Activated naive CD8-positive, alpha-beta T cell treated with anti-CD3 and anti-CD28 coated beads for 36 hours (primary cell): ENCODE data around the gene EDIL3. TPM values are rescaled to one million over a fixed set of nuclear protein-coding genes. Genes with fewer than 3 reads are reported as not detected.
"Not testable (repeated sequence)": the region's sequence is repeated elsewhere in the genome, so short reads cannot be mapped to it uniquely, and the experiment has no call there.

Source experiments
- DNase-seq: peaks from one replicate; pipeline ENCODE4 v3.0.0; 2021
- H3K27ac Mint-ChIP-seq: one replicate; pipeline ENCODE4 v1.8.0; 2022; ENCODE audit warnings: mild to moderate bottlenecking, moderate library complexity, mixed read lengths
- H3K27me3 Mint-ChIP-seq: one replicate; pipeline ENCODE4 v1.8.0; 2022; ENCODE audit warnings: mild to moderate bottlenecking, mixed read lengths
- H3K36me3 Mint-ChIP-seq: one replicate; pipeline ENCODE4 v1.8.0; 2021; ENCODE audit warnings: mild to moderate bottlenecking, mixed read lengths
- H3K4me1 Mint-ChIP-seq: one replicate; pipeline ENCODE4 v1.8.0; 2021; ENCODE audit warnings: mixed read lengths
- H3K4me3 Mint-ChIP-seq: one replicate; pipeline ENCODE4 v1.8.0; 2022; ENCODE audit warnings: mild to moderate bottlenecking, moderate library complexity, mixed read lengths
- H3K9me3 Mint-ChIP-seq: one replicate; pipeline ENCODE4 v1.8.0; 2022; ENCODE audit warnings: mixed read lengths
- total RNA-seq, 2 experiments: library from RNA; stranded (reverse); gene quantifications; one replicate each; pipeline ENCODE4 v1.2.3, GENCODE V29; 2021

The EDIL3 gene
- total RNA-seq, 2 experiments from 2014 or later = not detected

DNA sequence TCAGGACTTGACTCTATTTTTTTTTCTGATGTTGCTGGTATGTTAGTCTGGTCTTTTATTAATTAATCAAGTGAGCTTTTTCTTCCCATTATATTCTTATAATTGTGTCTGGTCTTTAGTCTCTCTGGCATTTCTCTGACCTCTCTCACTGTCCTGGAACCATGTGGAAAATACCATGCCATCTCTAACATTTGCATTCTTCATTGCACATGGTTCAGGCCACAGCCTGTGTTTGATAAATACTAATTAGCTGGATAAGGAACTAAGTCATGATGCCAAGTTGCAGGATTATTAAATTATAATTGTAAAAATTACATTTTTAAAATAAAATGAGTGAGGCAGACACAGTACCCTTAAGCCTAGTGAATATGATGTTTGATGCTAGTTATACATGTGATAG lies 155.6 kb downstream of the EDIL3 start:
- Mint-ChIP-seq H3K27me3 (no peaks in the 10 kb centered on the region), H3K4me3 (no peak overlapping the region), H3K4me1 (no peaks in the 10 kb centered on the region), H3K9me3 (no peaks in the 10 kb centered on the region), H3K36me3 (no peaks in the 10 kb centered on the region), H3K27ac (no peak overlapping the region)
- no peak for DNase-seq

DNA sequence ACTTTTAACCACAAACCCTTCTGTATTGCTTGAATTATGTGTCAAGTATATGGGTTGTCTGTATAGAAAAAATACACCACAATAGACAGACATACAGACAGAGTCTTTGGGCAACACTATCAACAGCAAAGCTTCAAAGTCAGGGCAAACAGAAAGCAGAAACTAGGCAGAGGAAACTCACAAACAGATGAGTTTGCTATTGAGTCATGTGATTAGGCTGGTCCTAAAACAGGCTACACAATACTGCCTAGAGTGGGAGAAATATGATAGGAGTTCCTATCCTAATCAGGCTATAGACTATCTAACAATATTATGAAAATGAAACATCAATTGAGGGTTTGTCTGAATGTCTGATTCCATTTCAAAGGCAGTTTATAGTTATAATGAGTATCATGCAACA lies 156.4 kb downstream of the EDIL3 start:
- Mint-ChIP-seq H3K27ac (no peak overlapping the region), H3K27me3 (no peaks in the 10 kb centered on the region)

DNA sequence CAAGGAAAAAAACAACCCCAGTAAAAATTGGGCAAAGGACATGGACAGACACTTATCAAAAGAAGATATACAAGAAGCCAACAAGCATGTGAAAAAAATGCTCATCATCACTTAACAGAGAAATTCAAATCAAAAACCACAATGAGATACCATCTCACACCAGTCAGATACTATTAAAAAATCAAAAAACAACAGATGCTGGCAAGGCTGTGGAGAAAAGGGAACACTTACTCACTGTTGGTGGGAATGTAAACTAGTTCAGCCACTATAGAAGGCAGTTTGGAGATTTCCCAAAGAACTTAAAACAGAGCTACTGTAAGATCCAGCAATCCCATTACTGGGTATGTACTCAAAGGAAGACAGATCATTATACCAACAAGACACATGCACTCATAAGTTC lies 157.4 kb downstream of the EDIL3 start:
- H3K4me1 Mint-ChIP-seq = no peaks in the 10 kb centered on the region
- H3K9me3 Mint-ChIP-seq = no peaks in the 10 kb centered on the region
- H3K4me3 Mint-ChIP-seq = no peak overlapping the region
- no peak for DNase-seq
- no peak overlapping the region for H3K27ac Mint-ChIP-seq
- H3K36me3 Mint-ChIP-seq = no peaks in the 10 kb centered on the region
- no peaks in the 10 kb centered on the region for H3K27me3 Mint-ChIP-seq

More for the DNA sequence above, 156.4 kb downstream of the EDIL3 start:
- H3K4me1 Mint-ChIP-seq = no peaks in the 10 kb centered on the region
- H3K9me3 Mint-ChIP-seq = no peaks in the 10 kb centered on the region
- H3K36me3 Mint-ChIP-seq = no peaks in the 10 kb centered on the region
- no peak for DNase-seq
- H3K4me3 Mint-ChIP-seq = no peak overlapping the region

DNA sequence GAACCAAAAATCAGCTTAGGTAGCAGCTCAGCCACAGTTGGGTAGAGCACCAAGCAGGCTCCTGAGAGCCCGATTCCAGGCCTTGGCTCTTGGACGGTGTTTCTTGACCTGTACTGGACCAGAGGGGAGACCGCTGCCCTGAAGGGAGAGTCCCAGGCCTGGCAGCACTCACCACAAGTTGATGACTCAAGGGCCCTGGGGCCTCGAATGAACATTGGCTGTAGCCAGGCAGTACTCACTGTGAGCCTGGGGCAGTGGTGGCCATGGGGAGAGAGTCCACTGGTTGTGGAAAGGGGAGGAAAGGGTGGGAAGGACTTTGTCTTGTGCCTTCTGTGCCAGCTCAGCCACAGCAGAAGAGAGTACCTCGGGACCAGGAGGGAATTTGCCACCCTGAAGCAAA lies 166.1 kb downstream of the EDIL3 start:
- no peak for DNase-seq
- no peak overlapping the region for H3K27ac Mint-ChIP-seq
- no peaks in the 10 kb centered on the region for H3K9me3 Mint-ChIP-seq
- H3K4me3 Mint-ChIP-seq = no peak overlapping the region
- no peaks in the 10 kb centered on the region for H3K36me3 Mint-ChIP-seq
- H3K27me3 Mint-ChIP-seq = no peaks in the 10 kb centered on the region
- no peaks in the 10 kb centered on the region for H3K4me1 Mint-ChIP-seq

DNA sequence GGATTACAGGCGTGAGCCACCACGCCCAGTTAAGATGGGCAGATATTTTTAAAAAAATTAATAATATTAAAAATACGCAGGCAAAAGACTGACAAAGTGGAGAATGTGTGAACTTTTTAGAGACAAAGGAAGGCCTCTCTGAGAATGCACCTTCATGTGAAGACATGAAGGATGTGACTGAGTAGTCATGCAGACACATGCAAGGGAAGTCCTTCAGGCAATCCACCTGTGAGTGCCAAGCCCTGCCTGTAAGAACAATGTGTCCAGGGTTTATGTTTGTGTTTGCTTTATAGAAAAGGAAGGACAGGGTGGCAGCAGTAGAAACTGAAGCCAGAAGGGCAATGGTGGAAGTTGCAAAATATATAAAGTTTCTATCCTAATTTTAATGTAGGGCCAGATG lies 169.2 kb downstream of the EDIL3 start:
- Mint-ChIP-seq H3K27me3 (no peaks in the 10 kb centered on the region), H3K9me3 (no peaks in the 10 kb centered on the region), H3K4me3 (no peak overlapping the region), H3K36me3 (no peaks in the 10 kb centered on the region), H3K4me1 (no peaks in the 10 kb centered on the region), H3K27ac (no peak overlapping the region)
- DNase-seq = no peak

DNA sequence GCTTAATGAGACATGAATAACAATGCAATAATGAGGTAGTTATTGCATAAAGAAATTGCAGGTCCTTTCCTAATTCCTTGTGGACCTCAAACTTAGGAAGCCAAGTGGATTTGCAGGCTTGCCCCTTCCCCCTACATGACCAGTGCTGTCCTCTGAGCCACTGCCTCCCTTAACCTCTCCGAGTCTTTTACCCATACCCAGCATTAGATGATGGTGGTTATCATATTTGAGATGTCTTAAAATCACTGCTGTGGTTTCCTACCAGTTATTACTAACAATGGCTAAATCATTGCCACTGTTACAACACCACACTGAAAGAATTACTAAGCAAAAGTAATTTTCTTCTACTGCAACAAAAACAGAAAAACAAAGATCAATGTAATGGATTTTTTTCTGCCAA lies 170.8 kb downstream of the EDIL3 start:
- H3K4me1 Mint-ChIP-seq = no peaks in the 10 kb centered on the region
- no peaks in the 10 kb centered on the region for H3K36me3 Mint-ChIP-seq
- DNase-seq = no peak
- H3K27ac Mint-ChIP-seq = no peak overlapping the region
- no peak overlapping the region for H3K4me3 Mint-ChIP-seq
- no peaks in the 10 kb centered on the region for H3K9me3 Mint-ChIP-seq
- H3K27me3 Mint-ChIP-seq = no peaks in the 10 kb centered on the region

DNA sequence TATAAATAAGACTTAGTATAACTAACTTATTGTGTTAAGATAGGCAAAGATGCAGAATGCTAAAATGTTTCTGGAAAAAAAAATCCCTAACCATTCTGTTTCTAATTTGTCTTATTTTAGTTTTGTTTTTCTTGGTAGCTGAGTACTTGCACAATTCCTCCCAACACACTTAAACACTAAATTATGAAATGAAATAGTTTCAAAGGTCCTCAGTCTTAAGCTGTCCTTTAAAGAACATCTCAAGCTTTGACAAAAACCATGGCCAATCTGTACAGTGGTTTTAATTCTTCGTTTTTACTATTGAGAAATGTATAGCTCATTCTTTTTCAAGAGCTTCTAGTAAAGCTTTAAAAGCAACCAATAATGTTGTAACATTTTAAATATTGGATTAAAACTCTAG lies 171.5 kb downstream of the EDIL3 start:
- no peak overlapping the region for H3K27ac Mint-ChIP-seq
- no peaks in the 10 kb centered on the region for H3K4me1 Mint-ChIP-seq
- no peak overlapping the region for H3K4me3 Mint-ChIP-seq
- DNase-seq = no peak
- no peaks in the 10 kb centered on the region for H3K27me3 Mint-ChIP-seq
- H3K36me3 Mint-ChIP-seq = no peaks in the 10 kb centered on the region
- H3K9me3 Mint-ChIP-seq = no peaks in the 10 kb centered on the region

DNA sequence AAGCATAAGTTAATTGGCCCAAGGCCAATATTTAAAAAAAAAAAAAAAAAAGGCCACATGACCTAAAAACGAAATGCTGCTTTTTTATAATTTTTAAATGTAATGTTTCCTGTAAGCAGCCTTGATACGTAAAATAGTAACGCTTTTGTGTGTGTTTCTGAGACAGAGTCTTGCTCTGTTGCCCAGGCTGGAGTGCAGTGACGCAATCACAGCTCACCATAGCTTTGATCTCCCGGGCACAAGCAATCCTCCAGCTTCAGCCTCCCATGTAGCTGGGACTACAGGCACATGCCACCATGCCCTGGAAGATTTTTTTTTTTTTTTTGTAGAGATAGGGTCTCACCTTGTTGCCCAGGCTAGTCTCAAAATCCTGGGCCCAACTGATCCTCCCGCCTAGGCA lies 179.9 kb downstream of the EDIL3 start:
- no peaks in the 10 kb centered on the region for H3K27me3 Mint-ChIP-seq
- no peak overlapping the region for H3K27ac Mint-ChIP-seq
- no peaks in the 10 kb centered on the region for H3K9me3 Mint-ChIP-seq
- H3K4me1 Mint-ChIP-seq = no peaks in the 10 kb centered on the region
- no peak overlapping the region for H3K4me3 Mint-ChIP-seq
- DNase-seq = no peak
- H3K36me3 Mint-ChIP-seq = no peaks in the 10 kb centered on the region

DNA sequence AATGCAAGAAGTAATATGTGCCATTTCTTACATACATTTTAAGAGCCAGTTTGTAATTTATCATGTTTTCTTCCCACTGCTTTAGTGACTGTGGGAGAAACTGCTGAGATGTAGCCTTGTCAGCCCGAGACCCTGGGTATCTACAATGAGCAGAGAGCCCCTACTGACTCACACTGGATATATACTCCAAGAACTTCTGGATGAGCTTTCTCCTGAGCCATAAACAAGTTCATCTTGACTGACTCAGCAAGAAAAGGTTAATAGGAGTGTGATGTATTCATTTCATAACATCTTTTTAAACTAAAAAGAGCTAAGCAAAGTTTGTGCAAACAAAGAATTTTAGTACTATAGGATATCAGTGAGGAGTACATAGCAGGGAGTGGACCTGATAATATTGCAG lies 182.5 kb downstream of the EDIL3 start:
- DNase-seq = no peak
- Mint-ChIP-seq H3K27ac (no peak overlapping the region), H3K9me3 (no peaks in the 10 kb centered on the region), H3K4me3 (no peak overlapping the region), H3K4me1 (no peaks in the 10 kb centered on the region), H3K27me3 (no peaks in the 10 kb centered on the region), H3K36me3 (no peaks in the 10 kb centered on the region)

DNA sequence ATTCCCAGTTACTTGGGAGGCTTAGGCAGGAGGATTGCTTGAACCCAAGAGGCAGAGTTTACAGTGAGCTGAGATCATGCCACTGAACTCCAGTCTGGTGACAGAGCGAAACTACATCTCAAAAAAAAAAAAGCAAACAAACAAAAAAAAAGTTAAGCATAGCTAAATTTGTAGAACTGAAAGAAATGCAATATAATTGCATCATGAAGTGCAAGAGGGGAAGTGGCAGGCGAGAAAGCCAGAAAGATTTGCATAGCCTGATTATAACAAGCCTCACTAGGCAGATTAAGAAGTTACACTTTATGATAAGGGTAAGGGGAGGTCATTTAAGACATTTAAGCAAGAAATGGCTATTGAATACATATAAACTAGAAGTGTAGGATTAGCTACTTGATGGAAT lies 187.1 kb downstream of the EDIL3 start:
- H3K36me3 Mint-ChIP-seq = no peaks in the 10 kb centered on the region
- H3K4me1 Mint-ChIP-seq = no peaks in the 10 kb centered on the region
- no peak for DNase-seq
- H3K4me3 Mint-ChIP-seq = no peak overlapping the region
- H3K27ac Mint-ChIP-seq = no peak overlapping the region
- H3K27me3 Mint-ChIP-seq = no peaks in the 10 kb centered on the region
- peaks cover 2% of the 10 kb centered on the region for H3K9me3 Mint-ChIP-seq

DNA sequence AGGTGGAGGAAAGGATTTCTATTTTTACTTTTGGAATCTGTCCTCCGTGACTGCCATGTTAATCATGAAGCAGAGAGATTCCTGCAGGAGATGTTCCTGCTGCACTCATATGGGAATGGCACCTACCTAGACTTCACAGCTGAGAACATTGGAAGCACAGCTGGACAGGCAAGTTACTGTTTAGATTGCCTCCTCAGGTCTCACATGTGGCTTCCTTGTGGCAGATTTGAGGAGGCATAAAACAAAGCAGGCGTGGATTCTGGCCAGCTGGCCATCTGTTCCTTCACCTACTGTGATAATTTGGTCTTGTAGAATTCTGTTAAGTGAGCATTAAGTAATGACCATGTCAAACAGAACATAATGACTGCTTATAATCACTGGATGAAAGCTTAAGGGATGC lies 193.4 kb downstream of the EDIL3 start:
- DNase-seq = no peak
- Mint-ChIP-seq H3K4me1 (no peaks in the 10 kb centered on the region), H3K27ac (no peak overlapping the region), H3K27me3 (no peaks in the 10 kb centered on the region), H3K9me3 (peaks cover under 1% of the 10 kb centered on the region), H3K36me3 (no peaks in the 10 kb centered on the region), H3K4me3 (no peak overlapping the region)

DNA sequence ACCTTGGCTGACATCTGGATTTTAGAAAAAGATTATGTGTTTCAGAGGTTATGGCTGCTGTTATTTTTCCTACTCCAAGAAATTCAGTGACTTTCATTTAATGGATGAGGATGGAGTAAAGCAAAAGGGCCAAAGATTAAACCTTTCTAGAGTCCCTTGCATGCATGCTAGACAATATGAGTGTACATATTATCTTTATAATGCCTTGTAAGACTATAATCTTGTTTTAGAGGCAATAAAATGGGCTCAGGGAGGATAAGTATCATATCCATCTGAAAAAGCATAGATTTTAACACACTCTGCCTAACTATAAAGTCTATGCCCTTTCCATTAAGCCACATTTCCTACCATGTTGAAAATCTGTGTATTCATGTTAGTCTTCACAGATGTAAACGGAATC lies 199.8 kb downstream of the EDIL3 start:
- no peak overlapping the region for H3K27ac Mint-ChIP-seq
- no peaks in the 10 kb centered on the region for H3K4me1 Mint-ChIP-seq
- H3K36me3 Mint-ChIP-seq = no peaks in the 10 kb centered on the region
- DNase-seq = no peak
- H3K27me3 Mint-ChIP-seq = no peaks in the 10 kb centered on the region
- no peak overlapping the region for H3K4me3 Mint-ChIP-seq
- H3K9me3 Mint-ChIP-seq = no peaks in the 10 kb centered on the region

DNA sequence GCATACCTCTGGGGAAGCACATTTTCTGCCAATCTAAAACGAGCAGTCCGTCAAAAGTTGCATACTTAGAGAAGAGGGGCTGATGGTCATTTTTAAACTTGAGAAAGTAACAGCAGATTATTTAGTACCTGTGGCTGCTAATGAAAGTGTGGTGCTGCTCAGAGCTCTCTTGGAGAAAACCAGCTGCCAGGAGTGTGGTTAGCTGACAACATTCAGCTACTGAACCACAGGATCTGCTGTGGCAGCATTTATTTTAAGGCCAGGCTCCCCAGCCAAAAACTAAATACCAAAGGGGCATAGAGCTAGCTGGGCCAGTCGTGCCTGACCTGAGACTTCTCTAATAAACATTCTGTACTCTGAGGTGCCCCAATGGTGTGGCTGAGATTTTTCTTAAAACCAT lies 203.6 kb downstream of the EDIL3 start:
- no peak overlapping the region for H3K27ac Mint-ChIP-seq
- no peaks in the 10 kb centered on the region for H3K36me3 Mint-ChIP-seq
- H3K4me1 Mint-ChIP-seq = no peaks in the 10 kb centered on the region
- no peak for DNase-seq
- H3K4me3 Mint-ChIP-seq = no peak overlapping the region
- H3K27me3 Mint-ChIP-seq = no peaks in the 10 kb centered on the region
- no peaks in the 10 kb centered on the region for H3K9me3 Mint-ChIP-seq

DNA sequence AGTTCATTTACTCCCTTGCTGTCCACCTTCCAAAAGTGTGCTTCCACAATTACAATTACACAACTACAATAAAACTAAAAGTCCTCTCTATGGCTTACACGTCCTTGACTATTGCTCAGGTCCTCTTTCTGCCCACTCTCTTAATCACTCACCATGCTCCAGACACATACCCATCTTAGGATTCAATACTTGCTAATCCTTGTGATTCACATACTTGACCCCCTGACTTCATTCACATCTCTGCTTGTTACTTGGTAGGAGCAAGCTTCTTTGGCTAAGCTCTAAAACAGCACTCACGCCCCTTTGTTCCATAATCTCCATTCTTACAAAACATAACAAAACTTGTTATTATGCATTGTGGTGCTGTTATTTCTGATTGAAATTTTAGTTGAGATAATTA lies 215.8 kb downstream of the EDIL3 start:
- DNase-seq = no peak
- no peaks in the 10 kb centered on the region for H3K4me1 Mint-ChIP-seq
- no peak overlapping the region for H3K4me3 Mint-ChIP-seq
- no peaks in the 10 kb centered on the region for H3K36me3 Mint-ChIP-seq
- no peaks in the 10 kb centered on the region for H3K9me3 Mint-ChIP-seq
- H3K27ac Mint-ChIP-seq = no peak overlapping the region
- no peaks in the 10 kb centered on the region for H3K27me3 Mint-ChIP-seq

DNA sequence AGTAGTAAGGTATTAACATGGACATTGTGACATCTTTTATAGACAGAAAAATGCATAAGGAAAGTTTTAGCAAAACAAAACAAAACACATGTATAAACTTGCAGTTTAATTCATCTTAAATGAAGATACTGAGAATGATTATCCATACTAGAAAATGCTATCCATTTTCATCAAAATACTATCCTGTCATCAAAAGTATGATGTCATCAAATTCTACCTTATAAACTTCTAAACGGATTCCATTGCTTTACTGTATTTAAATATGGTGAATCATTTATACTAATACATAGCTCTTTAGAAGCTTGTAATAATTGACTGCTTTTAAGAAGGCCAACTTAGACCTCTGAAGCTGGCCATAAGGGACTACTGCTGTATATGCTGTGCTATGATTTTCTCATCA lies 221.0 kb downstream of the EDIL3 start:
- H3K36me3 Mint-ChIP-seq = no peaks in the 10 kb centered on the region
- no peaks in the 10 kb centered on the region for H3K9me3 Mint-ChIP-seq
- no peak overlapping the region for H3K27ac Mint-ChIP-seq
- no peak overlapping the region for H3K4me3 Mint-ChIP-seq
- no peak for DNase-seq
- no peaks in the 10 kb centered on the region for H3K4me1 Mint-ChIP-seq
- no peaks in the 10 kb centered on the region for H3K27me3 Mint-ChIP-seq

DNA sequence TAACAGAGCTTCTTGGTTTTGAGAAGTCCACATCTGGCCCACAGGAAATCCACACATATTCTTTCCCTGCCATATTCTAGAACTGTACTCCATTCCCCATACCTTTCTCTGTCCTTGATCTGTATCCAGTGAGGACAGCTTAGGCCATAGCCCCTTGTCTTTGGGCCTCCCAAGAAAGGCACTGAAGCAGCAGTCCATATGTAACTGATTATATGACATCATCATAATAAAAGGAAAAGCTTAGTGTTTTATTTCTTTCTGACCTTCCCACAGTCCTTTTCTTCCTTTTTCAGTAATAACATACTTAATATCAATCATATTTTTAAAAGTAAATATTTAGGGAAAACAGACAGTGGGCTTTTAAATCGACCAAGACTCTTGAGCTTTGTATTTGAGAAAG lies 222.0 kb downstream of the EDIL3 start:
- H3K4me1 Mint-ChIP-seq = no peaks in the 10 kb centered on the region
- H3K27me3 Mint-ChIP-seq = no peaks in the 10 kb centered on the region
- H3K4me3 Mint-ChIP-seq = no peak overlapping the region
- no peaks in the 10 kb centered on the region for H3K9me3 Mint-ChIP-seq
- no peaks in the 10 kb centered on the region for H3K36me3 Mint-ChIP-seq
- H3K27ac Mint-ChIP-seq = no peak overlapping the region
- DNase-seq = no peak

DNA sequence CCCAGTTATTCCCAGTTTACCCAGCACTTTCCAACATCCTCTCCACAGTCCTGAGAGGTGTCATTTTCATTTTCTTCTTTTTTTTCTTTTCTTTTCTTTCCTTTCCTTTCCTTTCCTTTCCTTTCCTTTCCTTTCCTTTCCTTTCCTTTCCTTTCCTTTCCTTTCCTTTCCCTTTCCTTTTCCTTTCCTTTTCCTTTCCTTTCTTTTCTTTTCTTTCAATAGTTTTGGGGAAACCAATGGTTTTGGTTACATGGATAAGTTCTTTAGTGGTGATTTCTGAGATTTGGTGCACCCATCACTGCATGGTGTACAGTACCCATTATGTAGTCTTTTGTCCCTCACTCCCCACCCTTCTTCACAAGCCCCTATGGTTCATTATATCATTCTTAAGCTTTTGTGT lies 224.0 kb downstream of the EDIL3 start:
- H3K4me1 Mint-ChIP-seq, H3K4me3 Mint-ChIP-seq, H3K27ac Mint-ChIP-seq, DNase-seq, H3K9me3 Mint-ChIP-seq, H3K27me3 Mint-ChIP-seq, H3K36me3 Mint-ChIP-seq: not testable (repeated sequence)
